Hypothalamus (tissue), 51 donors: ENCODE data around the gene PTX4.
"Not testable (repeated sequence)": the region's sequence is repeated elsewhere in the genome, so short reads cannot be mapped to it uniquely, and the experiment has no call there.

ENCODE experiments used
- DNase-seq, 51 donors: peaks; one replicate each; lab custom pipeline; 2025; lab: John Stamatoyannopoulos, UW

Gene PTX4

GRCh38 chr16:1486551-1487390, 2.0 kb downstream of the PTX4 start:
- DNase-seq, result no peak

GRCh38 chr16:1485847-1486496, 2.8 kb downstream of the PTX4 start:
- DNase-seq, result no peak

GRCh38 chr16:1481906-1482835, 6.6 kb downstream of the PTX4 start:
- DNase-seq, result no peak

GRCh38 chr16:1478937-1479336, 9.8 kb downstream of the PTX4 start:
- not testable (repeated sequence) for DNase-seq

GRCh38 chr16:1477033-1477432, 11.7 kb downstream of the PTX4 start:
- DNase-seq, result no peak

- no peak for DNase-seq
These were observed 13.1 kb downstream of the PTX4 start for GRCh38 chr16:1475552-1476114.

- DNase-seq, result peak; percentile 44 to 96 (median 82)
These were observed 13.8 kb downstream of the PTX4 start, which contains the start of gene CLCN7 for GRCh38 chr16:1474796-1475551. Gene CLCN7 (minus strand): TSS chr16:1475028. CDS start chr16:1474974, 54 bp downstream.

GRCh38 chr16:1474082-1474795, 14.5 kb downstream of the PTX4 start:
- DNase-seq, result no peak

GRCh38 chr16:1472974-1473373, 15.8 kb downstream of the PTX4 start:
- DNase-seq, result no peak

- no peak for DNase-seq
These were observed 17.1 kb downstream of the PTX4 start for GRCh38 chr16:1471569-1472194.

GRCh38 chr16:1470481-1471251, 18.1 kb downstream of the PTX4 start:
- DNase-seq, result no peak

GRCh38 chr16:1469693-1470201, 19.0 kb downstream of the PTX4 start:
- no peak for DNase-seq

GRCh38 chr16:1469141-1469540, 19.6 kb downstream of the PTX4 start:
- DNase-seq, result not testable (repeated sequence)

GRCh38 chr16:1468426-1468810, 20.3 kb downstream of the PTX4 start:
- DNase-seq, result no peak

- no peak for DNase-seq
These were observed 21.7 kb downstream of the PTX4 start for GRCh38 chr16:1466968-1467521.

GRCh38 chr16:1466054-1466453, 22.7 kb downstream of the PTX4 start:
- DNase-seq, result no peak

- no peak for DNase-seq
These were observed 23.2 kb downstream of the PTX4 start for GRCh38 chr16:1465567-1465915.
